ENCODE measurements around the gene SEMA3C.

The SEMA3C gene

DNA sequence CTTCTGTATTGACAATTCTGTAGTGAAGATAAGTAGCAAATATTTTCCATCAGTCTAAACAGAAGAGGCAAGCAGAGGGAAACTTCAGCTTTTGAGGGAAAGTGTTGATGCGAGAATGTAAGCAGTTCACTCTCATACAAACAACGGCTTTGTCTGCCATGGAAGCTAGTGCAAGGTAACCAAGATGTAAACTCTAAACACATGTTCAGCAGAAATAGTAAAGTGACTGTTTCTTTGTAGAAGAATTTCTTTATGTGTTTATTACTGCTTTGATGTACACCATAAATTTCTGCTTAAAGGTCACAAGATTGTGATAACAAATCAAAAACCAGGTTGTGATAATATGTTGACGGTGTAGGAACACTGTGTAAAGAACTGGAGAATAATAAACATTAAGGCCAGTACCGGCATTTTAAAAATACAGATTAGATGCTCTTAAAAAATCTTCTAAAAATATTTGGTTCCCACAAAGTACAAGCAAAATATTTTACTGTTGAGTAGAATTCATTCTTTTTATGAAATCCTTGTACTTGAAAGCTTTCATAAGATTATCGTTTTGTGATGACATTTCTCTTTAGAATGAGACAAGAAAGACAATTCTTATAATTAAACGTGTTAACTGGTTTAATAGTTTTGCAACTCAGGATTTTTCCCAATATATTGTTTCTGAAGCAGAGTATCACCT lies 34.2 kb downstream of the SEMA3C start:
- no peak for DNase-seq

DNA sequence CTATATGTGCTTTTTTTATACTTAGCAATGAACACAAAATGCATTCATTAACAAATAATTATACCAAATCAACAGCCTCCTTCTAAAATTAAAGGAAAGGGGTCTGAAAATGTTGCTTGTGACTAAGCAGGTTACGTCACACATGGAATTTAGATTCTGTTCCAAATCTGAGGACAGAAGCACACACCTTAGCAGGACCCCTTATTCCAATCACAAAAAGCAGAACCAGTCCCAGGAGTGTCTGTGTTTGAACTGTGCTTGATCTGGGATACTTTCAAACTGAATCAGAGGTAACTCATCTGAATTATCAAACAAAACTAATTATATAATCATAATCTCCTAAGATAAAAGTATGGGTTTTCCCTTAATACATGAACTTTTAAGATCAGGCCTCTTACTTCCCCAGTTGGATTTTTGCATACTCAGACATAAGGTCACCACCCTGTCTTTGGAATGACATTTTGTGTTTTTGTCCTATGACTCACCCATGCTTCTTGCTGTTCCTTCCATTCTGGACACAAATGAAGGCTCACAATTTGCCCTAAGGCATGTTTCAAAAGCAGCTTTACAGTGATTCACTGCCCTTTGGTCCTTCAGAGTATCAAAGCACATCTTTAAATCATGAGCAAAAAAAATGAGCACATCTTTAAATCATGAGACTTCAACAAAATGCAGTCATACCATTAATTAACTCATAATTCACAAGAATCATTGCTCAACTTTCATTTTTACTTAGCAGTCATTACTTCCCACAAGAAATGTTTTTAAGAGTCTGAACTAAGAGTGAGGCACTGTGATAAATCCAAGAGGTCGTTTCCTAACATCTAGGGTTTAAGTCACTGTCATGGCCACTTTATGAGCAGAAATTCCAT lies 35.5 kb downstream of the SEMA3C start:
- no peak for DNase-seq

DNA sequence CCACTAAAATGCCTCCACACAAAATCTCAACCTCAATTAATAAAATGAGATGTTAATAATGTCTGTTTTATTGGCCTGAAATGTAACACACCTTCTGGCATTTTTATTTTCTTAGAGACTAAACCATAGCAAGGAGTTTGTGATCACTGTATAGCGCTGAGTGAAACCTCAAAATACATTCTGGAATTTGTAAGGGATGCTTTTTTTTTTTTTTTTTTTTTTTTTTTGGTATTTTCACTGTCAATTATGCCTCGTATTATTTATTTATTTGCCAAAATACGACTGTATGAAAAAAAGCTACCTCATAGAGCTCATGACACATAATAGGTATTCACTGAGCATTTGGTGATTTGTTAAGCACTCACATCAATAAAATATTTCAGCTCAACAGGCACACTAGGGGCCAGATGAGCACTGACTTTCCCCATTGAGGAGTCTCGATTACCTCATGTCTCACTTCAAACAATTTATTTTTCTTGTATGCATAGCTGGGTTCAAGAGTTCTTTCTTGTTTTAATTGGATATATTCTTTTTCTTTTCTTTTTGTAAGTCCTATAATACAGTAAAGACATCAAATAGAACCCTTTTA lies 36.5 kb downstream of the SEMA3C start:
- no peak for DNase-seq

DNA sequence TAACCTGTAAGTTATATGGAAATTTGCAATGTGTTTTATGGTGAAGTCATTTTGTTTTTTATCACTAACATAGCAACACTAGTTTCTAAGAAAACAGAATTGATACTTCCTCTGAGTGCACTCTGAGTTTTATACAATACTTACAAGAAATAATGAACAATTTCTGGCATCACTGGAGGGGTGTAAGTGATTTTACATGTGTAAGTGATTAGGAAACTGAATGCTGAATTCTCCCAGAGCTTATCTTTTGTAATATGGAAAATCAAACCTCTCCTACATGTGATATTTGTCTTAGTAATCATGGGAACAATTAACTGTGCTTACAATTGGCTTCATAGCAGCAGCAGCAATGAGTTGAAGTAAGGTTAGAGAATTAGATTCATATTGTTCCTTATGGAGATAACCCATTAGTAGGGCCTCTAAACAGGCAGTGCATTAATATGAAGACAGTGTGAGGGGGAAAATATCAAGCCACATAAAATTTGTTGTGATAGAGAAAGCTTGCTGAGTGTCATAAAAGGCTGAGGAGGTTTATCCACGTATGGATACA lies 37.4 kb downstream of the SEMA3C start:
- no peak for DNase-seq

DNA sequence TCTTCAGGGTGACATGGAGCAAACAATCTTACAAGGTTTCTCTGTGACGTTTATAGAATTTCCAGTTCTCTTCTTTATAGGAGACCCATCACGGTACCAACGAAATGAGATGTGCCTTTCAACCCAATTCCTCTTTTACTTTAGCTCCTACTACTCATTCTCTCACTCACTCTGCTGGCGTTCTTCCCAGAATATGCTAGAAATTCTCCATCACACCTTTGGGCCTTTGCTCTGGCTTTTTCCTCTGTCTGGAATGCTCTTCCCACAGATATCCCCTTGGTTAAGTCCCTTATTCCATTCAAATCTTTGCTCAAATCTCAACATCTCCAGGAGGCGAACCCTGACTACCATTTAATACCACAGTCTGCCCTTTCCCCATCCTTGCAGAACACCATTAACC lies 39.0 kb downstream of the SEMA3C start:
- DNase-seq, result no peak

DNA sequence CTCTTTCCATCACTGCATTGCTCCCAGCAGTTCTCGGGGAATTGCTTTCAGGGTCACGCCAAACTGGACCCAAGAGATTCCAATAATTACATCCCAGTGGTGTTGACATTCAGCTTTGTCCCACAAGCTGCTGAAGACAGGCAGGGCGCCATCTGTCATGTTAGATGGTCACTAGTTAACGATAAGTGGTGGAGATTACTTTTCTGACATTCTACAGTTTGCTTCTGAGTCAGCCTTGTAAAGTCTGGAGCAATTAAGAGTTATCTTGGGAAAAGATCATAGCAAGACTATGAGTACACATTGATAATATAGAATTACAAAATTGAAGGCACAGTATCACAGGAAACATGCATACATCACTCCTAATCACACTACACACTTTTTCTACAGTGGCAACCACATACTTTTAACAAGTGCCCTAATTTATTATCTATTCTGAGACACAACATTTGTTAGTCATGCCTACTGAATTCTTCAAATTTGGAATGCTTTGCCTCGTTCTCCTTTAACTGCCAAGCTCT lies 41.9 kb downstream of the SEMA3C start:
- no peak for DNase-seq

DNA sequence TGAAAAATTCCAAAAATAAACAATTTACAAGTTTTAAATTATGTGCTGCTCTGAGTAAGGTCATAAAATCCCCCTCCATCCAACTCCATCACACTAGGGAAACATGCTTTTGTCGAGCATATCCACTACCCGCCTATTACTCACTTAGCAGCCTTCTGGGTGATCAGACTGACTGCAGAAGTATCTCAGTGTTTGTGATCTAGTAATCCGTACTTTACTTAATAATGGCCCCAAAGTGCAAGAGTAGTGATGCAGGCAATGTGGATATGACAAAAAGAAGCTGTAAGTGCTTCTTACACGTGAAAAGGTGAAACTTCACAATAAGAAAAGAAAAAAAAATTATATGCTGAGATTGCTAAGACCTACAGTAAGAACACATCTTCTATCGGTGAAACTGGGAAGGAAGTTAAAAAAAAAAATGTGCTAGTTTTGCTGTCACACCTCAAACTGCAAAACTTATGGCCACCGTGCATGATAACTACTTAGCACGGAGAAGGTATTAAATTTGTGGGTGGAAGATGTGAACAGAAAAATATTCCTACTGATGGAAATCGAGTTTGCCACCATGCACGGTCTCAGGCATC lies 43.2 kb downstream of the SEMA3C start:
- no peak for DNase-seq

DNA sequence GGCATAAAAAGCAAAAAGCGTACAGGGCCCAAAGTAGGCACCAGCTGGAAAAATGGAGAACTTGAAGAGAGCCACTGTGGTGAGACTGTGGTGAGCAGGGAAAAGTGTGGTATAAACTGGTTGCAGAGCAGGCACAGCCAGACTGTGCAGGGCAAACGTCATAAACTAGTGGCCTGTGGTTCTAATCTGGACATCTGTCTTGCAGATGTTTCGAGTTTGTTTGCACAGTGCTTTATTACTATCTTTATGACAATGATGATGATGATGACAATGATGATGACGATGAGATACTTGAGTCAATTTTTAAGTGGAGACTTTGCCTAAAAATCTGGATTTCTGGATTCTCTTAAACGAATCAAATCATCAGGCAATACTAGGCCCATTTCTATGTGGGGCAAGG lies 45.7 kb downstream of the SEMA3C start:
- no peak for DNase-seq

DNA sequence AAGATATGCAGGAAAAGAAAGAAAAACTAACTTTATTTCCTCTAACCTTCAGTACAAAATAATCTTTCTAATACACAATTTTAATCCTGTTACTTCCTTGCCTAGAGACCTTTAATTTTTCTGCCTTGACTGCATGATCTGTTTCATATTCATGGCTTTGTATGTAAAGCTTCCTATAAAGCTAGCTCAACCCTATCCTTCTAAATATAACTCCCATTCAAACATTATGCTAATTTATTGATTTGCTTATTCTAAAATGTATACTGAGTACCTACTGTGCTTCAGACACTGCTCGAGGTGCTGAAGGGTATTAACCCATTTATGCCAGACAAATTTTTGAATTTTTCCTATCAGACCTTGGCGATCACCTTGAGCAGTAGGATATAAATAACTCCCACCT lies 47.6 kb downstream of the SEMA3C start:
- DNase-seq, result no peak

DNA sequence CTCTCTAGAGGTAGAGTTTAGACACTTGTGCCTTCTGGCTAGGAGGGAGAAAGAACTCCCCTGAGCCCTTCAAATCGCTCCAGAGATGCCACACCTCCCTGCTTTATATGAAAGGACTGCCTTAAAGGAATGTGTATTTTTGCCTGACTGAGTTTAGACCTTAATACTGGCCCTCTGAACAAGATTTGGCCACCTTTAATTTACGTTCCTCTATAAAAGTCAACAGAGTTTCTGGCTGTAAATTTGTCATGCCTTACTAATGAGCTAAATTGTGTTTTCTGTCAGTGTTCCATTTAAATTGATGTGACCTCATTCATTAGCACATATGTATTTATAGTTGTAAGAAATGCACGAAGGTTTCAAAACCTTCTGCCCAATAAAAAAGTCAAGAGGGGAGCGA lies 48.0 kb downstream of the SEMA3C start:
- no peak for DNase-seq

DNA sequence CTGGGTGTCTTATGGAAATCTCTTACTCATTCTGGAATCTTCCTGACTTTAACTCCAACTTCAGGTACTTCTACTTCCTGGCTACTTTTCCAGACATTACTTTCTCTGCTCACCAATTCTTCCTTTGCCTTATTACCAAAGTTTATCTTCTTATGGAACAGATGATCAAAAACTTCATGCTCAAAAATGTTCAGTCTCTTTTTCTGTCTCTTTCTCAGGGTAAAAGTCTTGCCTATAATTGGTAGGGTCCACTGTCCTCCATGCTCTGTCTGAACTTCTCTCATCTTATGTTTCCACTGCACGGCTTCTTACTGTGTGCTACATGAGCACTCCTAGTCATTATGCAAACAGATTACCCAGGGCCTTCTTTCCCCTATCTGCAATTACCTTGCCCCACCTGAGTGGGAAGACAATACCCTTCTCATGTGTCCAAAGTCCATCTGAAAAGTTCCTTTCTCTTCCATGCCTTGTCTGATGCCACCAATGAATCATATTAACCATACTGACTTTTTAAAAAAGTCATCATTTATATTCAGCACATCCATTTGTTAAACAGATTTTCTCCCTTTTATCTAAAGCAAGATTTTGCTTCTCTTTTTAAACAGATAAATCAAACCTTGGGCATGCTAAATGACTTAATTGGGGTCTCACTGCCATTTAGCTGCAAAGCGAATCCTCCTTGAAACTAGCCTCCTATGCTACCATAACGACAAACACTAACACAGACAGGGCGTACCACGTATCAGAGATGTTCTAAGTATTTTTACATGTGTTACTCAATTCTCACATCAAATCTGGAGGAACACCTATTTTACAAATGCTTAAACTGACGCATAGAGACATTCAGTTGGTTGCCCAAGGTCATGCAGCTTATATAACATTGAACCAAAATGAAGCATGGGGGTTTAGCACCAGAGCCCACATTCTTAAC lies 48.8 kb downstream of the SEMA3C start:
- no peak for DNase-seq

DNA sequence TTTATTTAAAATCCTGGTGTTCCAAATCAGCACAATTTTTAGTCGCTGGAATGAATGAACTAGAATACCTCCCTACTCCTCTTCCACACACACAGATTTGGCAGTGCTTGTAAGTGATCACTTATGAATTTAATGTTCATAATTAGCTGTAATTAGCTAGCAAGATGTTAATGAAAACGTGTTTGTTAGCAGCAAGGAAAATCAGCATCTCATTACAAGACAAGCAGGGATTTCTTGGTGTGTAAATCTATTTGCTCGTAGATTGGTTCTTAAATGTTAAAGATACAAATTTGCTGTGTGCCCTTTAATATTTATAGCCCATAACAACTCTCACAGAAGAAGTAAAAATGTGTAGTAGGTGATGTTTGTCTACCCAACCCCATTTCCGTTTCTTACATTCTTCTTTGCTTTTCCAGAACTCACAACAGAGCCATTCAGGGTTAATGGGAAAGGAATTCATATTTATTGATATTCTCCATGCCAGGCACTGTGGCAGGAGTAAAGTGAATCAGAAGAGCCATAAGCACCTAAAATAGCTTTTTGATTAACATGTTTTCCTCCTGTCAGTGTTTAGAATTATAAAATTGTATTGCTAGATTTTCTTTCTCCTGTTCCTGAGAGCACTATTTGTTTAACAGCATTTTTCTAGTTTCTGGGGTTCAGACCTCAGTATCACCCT lies 49.6 kb downstream of the SEMA3C start:
- no peak for DNase-seq

DNA sequence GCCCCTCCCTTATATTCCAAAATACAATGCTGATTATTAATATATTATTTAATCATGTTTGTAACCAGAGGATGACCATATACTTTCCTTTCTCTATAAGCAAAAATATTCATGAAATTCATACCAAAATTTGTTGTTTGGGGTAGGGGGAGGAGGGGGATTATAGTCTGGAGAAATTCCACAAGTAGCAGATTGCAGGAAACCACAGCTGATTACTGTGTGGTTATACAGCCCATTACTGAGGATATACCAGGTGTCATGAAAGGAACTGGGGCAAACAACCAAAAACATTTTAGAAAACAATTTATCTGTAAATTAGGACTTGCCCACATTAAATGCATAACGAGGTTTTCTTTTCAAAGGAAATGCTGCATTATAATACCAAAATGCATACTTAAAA lies 50.3 kb downstream of the SEMA3C start:
- no peak for DNase-seq

DNA sequence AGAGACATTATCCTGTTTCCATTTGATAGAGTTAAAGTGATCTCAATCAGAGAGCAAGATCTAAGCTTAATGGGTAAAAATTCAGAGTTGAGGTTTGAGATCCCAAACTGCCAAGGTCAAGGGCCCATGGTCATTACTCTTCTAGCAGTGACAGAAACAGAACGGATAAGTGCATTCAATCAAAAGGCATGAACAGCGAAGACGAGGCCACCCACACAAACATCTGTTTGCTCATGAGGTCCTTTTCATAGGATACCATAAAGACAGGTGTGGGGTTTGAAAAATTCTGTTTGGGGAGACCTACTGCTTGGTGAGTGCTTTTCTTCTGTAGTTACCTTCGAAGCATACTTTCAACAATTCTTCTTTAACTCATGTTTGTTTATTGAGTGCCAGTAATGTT lies 58.3 kb downstream of the SEMA3C start:
- no peak for DNase-seq

DNA sequence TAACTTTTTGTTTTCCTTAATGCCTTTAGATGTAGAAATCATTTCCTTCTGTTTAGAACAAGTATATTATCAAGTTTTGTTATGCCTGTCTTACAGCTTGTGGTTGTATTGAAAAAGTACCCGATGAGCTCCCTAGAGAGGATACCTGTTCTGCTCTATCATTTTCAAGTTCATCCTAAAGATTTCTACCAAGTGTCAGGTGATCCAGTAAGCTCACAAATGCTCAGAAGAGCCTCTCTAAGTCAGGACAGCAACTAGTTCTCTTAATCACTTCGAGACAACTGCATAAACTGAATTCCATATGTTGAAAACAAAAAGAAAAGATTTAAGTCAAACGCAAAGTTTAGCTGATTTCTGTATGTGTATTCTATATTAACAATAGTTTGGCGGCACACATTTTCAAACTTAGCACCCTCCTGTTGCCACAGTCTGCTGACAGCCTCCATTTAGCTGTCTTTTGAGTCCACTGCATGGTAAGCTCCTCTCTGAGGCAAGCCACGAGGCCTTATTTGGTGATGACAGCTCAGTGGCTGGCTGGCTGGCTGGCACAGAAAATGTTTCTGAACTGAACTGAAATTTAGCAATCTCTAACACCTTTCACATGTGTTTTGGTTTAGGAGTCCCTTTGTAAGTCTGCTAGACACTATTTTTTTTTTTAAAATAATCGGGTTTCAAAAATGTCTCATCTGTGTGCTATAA lies 59.4 kb downstream of the SEMA3C start:
- DNase-seq, result no peak

DNA sequence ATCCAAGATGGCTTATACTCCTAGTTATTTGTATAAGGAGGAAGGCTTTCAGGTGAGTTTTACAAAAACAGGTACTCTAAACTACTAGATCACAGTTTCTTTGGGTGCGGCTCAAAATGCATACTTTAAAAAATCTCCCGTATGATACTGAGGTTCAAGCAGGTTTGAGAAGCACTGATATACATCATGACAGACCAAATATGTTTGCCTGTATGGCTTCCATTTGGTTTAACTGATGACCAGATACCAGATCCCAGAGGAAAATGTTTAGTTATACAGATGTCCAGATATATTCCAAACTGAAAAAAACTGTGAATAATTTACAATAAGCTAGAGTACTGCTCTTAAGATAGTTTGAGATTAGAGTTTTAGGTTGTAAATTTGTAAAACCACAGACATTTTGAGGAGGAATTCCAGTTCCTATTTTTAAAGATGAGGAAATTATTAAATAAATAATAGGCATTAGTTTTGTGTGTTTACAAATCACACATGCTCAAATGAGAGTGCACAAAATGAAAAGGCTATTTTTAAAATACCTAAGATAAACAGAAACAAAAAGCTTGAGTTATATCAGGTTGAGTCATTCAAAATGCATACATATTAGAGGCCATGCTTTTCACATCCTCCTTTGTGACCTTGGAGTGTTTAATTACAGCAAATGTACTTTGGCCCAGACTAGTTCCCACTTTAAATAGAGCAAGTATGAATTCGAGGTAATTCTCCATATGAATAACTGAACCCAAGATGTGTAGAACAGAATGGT lies 60.5 kb downstream of the SEMA3C start:
- no peak for DNase-seq

DNA sequence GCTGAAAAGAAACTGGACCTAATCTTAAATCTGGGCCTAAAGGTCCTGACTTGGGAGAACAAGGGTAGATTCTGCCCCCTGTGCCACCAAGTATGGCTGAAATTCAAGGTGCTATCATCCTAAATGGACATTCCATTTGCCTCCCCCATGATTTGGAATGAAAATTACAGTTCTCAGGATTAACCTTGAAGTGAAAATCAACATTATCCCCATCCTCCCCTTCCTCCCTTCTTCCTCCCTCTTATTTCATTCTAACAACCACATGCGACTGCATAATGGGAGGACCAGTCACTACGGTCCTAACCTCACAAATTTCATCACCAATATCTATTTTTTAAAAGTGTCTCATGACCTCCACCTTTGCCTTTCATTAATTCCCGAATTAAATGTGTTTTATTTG lies 62.1 kb downstream of the SEMA3C start:
- DNase-seq, result no peak

DNA sequence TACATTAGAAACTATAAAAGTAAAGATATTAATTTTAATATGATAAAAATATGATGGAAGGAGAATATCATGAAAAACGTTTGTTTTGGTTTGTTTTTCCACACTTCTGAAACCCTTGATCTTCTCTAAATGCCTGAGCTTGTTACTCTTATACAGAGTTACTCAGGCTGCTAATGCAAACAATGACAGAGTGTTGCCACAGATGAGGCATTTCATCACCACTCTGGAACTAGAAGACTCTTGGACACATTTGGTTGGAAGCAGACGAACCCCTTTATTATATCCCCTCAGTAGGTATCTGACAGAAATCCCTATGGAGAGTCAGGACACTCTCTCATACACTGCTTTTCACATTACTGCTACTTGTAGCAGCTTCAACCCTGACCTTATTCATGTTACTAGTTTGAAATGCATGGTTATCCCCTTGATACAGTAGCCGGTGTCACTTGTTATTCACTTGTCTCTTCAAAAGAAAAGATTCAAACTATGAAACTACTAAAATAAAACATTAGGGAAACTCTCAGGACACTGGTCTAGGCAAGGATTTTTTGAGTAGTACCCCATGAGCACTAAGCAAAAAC lies 66.9 kb downstream of the SEMA3C start:
- DNase-seq, result no peak

DNA sequence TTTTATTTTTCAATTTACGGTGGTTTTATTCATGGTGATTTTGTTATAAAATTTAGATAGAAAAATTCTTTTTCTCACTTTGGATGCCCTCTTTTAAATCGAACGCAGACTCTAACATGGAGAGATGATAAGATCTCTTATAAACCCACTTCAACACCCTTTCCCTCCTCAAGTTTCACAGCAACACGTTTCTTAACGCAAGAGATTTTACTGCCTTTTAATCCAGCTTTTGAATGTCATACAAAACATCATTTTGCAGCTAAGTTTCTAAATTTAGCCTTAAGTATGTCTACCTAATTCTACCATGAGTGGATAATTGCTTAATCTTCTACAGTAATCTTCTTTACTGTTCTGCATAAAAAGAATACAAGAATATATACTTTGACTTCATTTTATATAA lies 70.0 kb downstream of the SEMA3C start:
- DNase-seq, result no peak

DNA sequence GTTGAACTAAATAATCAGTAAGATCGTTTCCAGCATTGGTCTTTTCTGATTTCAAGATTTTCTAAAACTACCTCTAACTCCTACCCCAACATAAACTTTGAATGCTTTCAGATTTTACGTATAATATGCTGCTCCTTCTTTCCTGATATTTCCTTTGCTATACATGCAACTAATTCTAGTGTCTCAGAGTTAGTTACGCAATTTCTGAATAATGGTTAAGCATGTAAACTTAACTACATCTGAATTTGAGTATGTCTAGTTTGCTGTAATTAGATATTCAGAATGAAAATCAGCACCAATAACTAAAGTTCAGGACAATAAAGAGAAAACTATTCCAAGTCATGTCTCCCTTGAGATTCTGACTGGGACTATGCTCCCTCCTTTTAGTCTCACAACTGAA lies 71.0 kb downstream of the SEMA3C start:
- DNase-seq, result no peak

Data from stimulated activated CD4-positive, alpha-beta T cell treated with anti-CD3 and anti-CD28 coated beads, Interleukin-12 subunit alpha, Interleukin-12 subunit beta, amount 100 ng/mL, for 4 hours (primary cell).